Stimulated activated CD4-positive, alpha-beta T cell treated with anti-CD3 and anti-CD28 coated beads, TNF-alpha, amount 100 ng/mL, for 1 hour (primary cell): ENCODE results near the gene SLC1A3.

Source experiments
- DNase-seq, 3 donors: peaks; one replicate each; pipeline ENCODE4 v3.0.0-alpha.2; 2020; ENCODE audit warnings: low read depth in 3 of 3, low spot score in 1 of 3

Gene SLC1A3

DNA sequence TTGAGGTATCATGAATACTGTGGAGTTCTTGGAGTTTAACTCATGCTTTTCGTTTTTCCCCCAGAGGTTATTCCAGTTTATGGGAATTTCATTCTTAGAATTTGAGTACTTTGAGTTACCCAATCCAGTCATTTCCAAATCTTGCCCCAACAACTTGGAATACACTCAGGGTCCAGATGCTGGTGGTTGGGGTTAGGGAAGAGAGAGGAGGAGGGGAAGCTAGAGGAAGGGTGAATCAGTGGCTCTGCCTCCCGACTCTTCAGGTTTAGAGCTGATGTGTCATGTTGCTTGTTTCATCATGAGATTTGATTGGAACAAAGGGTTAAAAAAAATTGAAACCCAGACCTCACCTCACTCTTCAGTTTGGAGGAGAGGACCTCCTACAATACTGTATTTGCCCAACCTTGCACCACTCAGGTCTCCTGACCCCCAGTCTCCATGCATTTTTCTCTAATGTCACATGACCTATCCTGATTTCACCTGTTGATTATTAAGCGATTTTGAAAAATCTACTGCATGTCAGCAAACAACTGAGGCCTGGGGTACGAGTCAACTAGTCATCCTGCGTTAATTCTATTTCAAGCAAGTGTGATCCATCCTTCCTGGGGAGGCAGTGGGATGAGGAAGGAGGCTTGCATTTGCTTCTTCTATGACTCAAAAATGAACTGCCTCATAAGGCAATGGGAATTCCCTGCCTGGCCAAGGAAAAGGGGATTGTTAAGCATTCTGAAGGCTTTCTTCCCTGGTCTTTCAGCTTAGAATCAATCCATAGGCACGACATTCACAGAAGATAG, 6.2 kb upstream of the SLC1A3 start:
- no peak for DNase-seq

DNA sequence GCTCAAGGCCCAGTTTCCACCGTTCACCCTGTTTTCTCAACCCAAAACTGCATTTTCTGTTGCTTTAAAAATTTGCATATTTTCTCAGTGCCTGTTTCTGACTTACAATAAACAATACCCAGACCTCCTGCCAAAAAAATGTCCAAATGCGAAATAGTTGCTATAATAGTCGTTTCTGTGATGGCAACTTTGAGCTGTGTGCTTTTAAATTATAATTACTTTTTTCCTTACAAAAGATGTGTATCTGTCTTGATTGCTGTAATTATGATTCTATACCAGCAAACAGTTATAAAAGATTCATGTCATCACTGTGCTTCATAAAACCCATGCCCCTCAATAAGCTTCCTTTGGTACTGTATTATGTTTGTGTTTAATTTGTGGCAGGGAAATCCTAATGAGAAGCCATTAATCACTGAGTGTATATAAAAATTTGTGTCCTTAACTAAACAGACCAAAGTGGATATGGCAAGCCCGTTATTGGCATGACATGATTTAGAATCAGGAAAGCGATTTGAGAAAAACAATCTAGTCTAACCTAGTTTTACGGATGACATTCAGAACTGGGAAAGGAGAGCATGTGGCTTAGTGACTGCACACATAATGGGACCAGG, 5.4 kb upstream of the SLC1A3 start:
- no peak for DNase-seq

DNA sequence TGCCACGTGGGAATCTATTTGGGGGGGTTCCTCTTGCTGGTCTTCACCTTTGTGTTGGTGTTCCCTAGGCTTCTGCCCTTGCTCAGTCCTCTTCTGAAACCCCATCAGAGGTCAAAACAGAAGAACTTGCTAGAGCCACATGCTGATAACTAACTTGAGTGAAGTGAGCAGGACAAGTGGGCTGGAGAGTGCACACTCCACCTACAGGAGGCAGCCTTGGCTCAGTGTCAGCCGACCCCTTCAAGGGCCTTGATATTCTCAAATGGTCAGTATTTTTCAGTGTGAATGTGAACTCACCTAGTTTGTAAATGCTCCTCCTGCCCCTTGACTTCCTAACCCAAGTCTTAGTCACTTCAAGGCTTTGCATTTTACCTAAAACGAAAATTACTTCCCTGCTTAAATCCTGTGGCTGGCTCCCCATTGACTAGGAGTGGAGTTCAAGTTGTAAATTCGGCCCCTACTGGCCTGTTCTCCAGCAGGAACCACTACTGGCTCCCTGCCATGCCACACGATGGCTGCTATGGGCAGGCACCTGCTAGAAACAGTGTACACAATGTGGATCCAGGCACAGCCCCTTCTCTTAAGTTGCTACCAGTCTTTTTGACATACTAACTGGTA, 3.6 kb upstream of the SLC1A3 start:
- no peak for DNase-seq

DNA sequence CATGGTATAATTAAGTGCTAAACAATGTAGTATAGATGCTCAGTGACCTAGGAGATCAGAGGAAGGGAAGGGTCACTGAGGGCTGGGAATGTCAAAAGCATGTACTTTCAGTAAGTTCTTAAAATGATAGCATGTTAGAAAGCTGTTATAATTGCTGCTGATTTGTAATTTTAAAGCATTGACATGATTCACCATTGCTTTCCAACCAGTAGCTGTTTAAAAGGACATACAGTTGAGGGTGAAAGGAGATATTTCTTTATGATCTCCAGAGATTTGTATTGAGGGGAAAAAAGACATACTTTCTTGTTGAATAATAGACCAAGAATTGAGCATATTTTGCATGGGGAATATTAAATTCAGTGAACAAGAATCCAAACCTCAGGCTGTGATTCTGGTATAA, 1.2 kb upstream of the SLC1A3 start:
- no peak for DNase-seq

DNA sequence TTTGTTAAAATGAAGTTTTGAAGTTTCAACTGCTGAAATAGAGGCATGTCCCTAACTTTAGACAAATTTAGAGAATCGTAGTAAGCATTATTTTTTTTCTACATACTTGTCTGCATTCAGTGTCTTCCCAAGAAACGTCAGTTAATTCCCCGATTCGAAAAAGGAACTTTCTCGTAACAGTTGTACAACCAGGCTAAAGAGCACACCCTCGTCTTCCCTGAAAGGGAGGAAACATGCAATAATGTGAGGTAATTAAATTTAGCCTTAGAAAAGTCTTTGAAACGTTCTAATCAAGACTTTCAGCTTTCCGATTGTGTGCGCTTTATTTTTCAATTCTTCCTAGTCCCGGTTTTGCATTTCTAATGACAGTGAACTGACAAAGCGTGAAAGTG, 374 bp upstream of the SLC1A3 start:
- DNase-seq: no peak

DNA sequence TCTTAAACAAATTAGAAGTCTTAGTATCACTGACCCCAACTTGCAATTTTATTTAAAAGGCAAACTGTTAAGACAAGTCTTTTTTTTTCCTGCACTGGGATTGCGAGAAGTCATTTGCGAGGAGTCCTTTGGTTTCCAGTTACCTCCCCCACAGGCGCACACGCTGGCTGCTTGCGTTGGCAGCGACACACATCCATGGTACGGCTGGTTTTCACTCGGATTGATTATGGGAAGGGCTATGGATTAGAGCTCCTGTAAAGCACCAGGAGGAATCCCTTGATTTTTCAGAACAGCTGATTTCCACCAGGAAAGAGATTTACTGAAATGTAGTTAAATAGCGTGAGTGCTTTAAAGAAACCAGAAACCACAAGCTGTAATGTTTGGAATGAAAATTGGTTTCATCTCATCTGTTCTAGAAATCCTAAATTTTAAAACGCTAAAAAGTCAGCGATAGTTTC, 737 bp downstream of the SLC1A3 start:
- DNase-seq: no peak

DNA sequence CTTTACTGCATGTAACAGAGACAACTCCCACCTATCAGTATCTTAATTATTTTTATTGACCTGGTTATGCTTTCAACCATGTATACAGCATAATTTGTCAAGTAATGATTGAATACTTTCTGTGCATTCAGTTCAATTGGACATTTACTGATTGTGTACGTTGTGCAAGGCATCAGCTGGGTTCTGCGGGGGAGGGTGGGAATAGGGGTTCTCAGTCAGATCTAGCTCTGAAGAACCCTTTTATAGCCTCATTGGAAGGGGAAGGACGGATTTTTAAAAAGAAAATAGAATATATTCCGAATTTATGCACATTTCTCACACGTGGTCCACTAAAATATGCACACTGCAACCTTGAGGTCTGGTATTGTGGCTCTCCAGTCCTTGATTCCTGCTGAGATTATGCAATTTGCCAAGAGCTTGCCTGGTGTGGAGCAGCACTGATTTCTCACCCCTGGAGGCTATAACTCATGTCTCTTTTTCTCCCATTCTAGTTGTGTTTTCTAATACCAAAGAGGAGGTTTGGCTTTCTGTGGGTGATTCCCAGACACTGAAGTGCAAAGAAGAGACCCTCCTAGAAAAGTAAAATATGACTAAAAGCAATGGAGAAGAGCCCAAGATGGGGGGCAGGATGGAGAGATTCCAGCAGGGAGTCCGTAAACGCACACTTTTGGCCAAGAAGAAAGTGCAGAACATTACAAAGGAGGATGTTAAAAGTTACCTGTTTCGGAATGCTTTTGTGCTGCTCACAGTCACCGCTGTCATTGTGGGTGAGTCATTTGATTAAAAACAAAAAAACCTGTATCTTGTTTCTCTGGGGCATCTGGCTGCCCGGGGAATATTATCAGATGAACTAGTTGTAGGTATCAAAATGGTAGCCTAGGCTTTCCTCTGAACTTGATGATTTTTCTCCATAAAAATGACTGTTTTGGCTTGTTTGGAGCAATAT, 1.7 kb downstream of the SLC1A3 start:
- no peak for DNase-seq

DNA sequence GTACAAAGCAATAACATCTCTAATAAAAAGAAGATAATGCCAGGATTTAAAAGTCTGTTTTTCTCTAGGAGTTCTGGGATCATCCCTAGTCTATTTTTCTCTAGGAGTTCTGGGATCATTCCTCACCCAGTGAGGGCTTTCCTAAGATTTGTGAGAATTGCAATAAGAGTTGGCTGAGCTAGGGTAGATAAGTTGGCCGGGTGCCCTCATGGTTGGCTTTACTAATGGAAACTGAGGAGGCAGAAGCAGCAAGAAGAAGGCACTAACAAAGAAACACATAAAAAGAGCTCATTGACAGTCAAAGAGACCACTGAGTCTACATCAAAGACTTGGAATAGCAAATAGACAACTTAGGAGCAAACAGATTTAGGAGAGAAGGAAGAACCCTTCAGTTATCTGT, 4.2 kb downstream of the SLC1A3 start:
- no peak for DNase-seq

DNA sequence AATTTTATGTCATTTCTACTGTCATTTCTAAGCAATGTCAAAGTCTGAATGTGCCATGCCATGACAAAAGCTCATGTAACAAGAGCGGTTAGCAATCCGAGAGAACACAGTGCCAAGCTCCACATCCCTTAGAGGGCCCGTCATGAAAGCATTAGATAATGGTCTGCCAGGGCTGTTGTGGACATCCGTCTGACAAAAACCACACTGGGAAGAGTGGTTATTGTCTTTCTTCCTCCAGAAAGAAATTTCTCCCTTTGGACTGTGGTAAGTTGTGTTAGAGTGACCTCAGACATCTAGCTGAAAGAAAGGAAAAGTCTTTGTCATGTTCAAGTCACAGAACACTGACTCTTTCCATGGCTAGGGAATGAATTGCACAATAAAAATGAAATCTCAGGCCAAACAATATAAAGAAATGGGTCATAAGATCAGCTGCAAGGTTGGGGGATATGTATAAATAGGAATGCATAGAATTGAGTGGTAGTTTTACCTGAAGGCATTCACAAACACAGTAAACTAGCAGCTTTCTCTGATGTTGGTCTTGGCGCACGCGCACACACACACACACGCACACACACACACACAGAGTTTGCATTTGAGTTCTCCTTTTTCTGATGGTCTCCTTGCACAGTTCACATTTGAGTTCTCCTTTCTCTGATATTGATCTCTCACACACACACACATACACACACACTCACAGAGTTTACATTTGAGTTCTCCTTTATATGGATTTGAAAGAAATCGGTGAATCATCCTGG, 5.3 kb downstream of the SLC1A3 start:
- no peak for DNase-seq

DNA sequence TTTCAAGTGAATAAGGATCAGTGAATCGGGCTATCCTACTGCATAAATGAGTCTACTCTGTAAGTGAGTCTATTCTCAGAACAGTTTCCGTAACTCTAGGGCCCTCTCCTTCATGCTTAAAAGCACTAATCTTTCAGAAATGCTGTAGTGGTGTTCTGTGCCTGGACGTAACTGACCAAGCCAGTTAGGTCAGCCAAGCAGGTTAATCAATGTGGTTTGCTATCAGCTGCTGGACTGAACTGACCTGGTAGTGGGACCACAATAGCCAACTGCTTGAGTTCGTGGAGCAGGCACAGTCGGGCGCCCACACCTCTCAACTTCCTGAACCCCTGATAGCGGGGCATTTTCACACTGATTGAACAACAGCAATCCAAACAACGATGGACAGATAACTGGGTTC, 6.8 kb downstream of the SLC1A3 start:
- no peak for DNase-seq

DNA sequence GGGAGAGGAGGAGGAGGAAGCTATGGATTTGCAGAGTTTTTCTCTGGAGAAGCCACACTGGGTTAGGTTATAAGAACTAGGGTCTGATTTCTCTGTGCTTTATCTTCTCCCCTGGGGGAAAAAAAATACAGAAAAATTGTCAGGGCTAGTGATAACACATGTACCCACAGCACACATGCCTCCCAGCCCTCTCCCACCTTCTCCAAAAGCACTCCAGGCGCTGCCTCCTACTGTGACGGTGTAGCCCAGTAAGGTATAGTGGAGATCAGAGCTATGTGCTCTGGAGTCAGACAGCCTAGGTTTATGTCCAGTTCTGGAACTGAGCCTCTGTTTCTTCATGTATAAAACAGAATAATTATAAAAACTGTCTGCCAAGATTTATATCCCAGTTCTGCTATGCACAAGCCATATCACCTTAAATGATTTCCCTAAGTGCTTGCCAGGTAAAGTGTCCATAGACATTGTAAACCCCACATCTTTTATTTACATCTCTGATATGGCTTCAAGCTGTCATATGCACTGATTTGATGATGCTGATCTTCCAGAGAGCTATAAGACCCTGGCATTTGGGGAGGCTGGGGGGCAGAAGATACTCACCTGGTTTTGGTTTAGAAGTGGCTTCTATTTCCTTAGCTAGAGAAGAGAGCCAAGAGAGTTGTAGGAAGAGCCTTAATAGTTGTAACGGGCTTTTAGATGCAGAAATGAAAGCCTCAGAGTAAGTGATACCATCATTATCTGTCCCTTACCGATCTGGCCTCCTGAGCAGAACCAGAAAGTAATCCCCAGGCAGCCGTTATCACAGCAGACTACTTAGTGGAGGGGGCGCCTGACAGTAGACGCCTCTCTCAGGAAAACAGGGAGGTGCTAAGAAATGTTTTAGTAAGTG, 7.6 kb downstream of the SLC1A3 start:
- no peak for DNase-seq

DNA sequence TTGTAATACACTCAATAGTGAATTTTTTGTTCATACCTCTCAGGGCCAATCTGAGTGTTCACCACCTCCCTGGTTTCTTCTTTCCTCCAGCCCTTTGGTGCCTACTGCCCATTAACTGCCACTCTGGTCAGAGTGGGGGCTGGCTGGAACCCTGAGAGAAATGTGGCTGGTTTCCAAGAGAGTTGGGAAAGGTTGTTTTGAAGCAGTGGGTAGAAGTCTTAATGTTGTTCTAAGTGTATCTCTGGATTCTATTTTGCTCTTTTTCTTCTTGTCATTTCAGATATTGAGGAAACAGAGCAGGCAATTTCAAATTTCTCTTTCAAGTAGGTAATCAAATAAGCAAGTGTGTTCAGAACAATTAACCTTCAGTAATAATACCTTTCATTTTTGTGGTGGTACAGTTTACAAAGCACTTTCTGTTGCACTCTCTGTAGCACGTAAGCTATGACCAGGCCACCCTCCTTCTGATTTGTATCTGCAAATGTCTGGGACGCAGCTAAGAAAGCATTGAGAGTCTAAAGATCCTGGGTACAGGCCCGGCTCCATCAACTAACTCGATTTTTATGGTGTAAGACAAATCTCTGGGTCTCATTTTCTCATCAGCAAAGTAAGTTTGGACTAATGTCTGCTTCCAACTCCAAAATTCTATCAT, 8.4 kb downstream of the SLC1A3 start:
- DNase-seq: no peak

DNA sequence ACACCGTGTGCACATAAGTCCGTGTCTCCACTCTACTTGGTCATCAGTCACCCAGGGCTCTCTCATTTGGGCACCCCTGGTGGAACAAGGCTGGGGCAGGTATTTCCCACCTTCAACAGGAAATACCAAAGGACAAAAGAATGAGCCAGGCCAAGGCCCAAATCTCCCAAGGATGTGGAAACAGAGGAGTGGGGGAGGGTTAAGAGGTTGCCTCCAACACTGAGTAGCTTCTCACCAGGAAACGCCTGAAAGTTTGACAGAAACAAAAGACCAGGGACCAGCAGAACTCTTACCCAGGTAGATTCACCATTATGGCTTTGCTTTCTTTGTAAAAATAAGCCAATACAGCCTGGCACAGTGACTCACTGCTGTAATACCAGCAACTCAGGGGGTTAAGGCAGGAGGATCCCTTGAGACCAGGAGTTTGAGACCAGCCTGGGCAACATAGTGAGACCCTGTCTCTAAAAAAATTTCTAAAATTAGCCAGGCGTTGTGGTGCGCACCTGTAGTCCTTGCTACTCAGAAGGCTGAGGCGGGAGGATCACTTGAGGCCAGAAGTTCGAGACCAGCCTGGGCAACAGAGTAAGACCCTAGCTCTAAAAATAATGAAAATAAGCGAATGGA, 12.7 kb downstream of the SLC1A3 start:
- no peak for DNase-seq

DNA sequence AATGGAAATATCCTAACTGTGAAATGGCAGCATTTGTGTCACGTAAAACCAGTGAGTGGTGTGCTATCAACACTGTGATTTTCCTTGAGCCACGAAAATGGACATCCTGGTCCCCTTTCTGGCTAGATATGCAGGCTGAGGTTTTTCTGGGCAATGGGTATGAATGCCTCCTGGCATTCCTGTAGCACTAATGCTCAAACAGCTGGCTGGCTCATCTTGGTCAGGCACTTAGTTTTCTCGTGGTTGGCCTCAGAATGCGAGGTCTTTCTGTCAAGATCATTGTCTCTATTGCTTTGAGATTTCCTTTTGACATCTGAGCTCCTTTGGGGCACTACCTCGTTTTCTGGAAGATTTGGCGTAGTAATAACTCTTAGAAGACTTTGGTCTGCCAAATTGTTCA, 15.6 kb downstream of the SLC1A3 start:
- DNase-seq: no peak

DNA sequence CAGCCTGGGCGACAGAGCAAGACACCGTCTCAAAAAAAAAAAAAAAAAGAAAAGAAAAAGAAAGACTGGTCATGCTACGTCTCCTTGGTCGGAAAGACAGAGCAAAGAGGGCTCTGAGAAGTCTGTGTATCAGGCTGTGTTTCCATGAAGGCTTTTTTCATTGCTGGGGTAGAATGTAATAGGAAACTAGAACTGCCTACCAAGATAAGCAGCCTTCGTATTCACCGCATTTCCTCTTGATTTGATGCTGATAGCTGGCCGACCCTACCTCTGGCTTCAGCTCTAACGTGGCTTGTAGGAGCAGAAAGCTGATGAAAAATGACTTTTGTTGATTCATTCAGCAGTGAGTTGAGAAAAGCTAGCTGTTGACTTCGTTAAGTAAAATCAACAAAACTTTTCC, 17.4 kb downstream of the SLC1A3 start:
- no peak for DNase-seq

DNA sequence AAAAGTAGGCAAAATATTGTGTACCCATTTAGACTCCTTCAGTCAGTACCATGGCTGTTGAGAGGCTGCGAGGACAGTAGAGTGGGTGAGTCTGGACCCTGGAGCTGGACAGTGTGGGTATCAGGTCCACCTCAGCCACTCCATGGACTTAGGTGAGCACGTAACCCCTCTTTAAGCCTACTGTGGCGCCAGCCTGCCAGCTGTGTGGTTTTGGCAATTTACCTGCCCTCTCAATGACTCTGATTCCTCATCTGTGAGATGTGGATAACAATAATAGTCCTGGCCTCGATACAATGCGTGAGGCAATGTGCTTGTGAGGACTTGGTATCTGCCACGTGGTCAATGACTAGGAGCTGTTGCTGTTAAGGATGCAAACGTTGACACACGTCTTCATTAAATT, 17.9 kb downstream of the SLC1A3 start:
- DNase-seq: no peak

DNA sequence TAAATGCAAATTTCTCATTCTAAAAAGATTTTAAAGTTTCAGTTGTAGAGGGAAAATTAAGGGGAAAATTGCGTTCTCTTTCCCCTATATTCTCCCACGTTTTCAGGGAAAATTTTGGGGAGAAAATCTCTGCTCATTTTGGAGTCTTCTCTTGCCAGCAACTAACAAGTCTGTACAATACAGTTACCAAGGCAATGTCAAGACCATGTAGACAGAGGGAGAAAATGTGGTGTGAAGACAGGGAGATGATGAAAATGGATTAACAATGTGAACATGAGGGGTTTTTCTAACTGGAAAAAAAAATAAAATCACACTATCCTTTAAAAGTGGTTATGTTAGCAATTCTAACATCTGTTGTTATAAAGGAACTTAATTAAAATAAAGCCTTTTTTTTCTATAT, 22.3 kb downstream of the SLC1A3 start:
- DNase-seq: no peak

DNA sequence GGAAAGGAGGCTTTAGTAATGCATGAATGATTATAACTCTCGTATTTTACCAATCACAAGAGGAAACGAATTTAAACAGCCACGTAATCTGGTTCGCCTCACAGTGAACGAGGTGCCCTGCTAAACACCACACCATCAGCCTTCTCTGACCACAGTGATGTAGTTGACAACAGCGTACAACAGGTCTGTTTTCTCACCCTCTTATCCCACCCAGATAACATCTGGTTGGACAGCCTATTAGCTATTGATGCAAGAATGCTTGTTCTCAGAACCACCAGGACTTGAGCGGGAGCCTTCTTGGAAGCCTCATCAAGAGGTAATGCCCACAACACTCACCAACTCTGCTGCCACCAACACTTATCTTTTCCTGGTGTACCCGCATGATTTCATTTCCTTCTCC, 23.3 kb downstream of the SLC1A3 start:
- no peak for DNase-seq
